Stimulated activated CD4-positive, alpha-beta T cell treated with anti-CD3 and anti-CD28 coated beads, TNF-alpha, amount 100 ng/mL, for 4 hours (primary cell): Measurements from ENCODE around the gene STK25.
"Not testable (repeated sequence)": the region's sequence is repeated elsewhere in the genome, so short reads cannot be mapped to it uniquely, and the experiment has no call there.

ENCODE experiments used
- DNase-seq, 3 experiments: peaks; one replicate each; pipeline ENCODE4 v3.0.0-alpha.2; 2020; ENCODE audit warnings: low read depth in 3 of 3

Gene STK25

GRCh38 chr2:241540401-241540770 lies 32.0 kb upstream of the STK25 start:
- DNase-seq = no peak

GRCh38 chr2:241539616-241540374 lies 31.4 kb upstream of the STK25 start:
- no peak for DNase-seq

GRCh38 chr2:241538838-241539615 lies 30.6 kb upstream of the STK25 start:
- DNase-seq = no peak

GRCh38 chr2:241535871-241536655 lies 27.7 kb upstream of the STK25 start:
- DNase-seq = no peak

GRCh38 chr2:241534701-241535375 lies 26.5 kb upstream of the STK25 start:
- no peak for DNase-seq

- DNase-seq = no peak
Observed at GRCh38 chr2:241534293-241534692, 25.9 kb upstream of the STK25 start.

- no peak for DNase-seq
Observed at GRCh38 chr2:241532733-241533601, 24.6 kb upstream of the STK25 start.

GRCh38 chr2:241532168-241532567 lies 23.8 kb upstream of the STK25 start:
- no peak for DNase-seq

- no peak for DNase-seq
Observed at GRCh38 chr2:241531161-241531722, 22.9 kb upstream of the STK25 start.

GRCh38 chr2:241530571-241530970 lies 22.2 kb upstream of the STK25 start:
- no peak for DNase-seq

- DNase-seq = not testable (repeated sequence)
Observed at GRCh38 chr2:241525818-241526780, 17.7 kb upstream of the STK25 start.

GRCh38 chr2:241522477-241522876 lies 14.1 kb upstream of the STK25 start:
- no peak for DNase-seq

- DNase-seq = no peak
Observed at GRCh38 chr2:241519669-241520068, 11.3 kb upstream of the STK25 start.

- DNase-seq = no peak
Observed at GRCh38 chr2:241517297-241517696, 8.9 kb upstream of the STK25 start.

- DNase-seq = no peak
Observed at GRCh38 chr2:241516520-241516965, 8.2 kb upstream of the STK25 start.

GRCh38 chr2:241514986-241515737 lies 6.8 kb upstream of the STK25 start:
- DNase-seq = no peak

- no peak for DNase-seq
Observed at GRCh38 chr2:241514553-241514952, 6.2 kb upstream of the STK25 start.

GRCh38 chr2:241511091-241511741 lies 2.8 kb upstream of the STK25 start:
- no peak for DNase-seq
